ENCODE measurements around the gene RSAD2. TPM values are rescaled to one million over a fixed set of nuclear protein-coding genes. Genes with fewer than 3 reads are reported as not detected.
A peak's percentile ranks its signal among the peaks of the same experiment; 100 is the strongest.

RSAD2 gene
- total and polyA plus RNA-seq, 9 of the 15 experiments (the other 6 are each of a cell fraction or from before 2014, with no cell fraction given) = 0.15 to 1.4 (median 0.28) TPM

- TF ChIP-seq, protein P1, sequence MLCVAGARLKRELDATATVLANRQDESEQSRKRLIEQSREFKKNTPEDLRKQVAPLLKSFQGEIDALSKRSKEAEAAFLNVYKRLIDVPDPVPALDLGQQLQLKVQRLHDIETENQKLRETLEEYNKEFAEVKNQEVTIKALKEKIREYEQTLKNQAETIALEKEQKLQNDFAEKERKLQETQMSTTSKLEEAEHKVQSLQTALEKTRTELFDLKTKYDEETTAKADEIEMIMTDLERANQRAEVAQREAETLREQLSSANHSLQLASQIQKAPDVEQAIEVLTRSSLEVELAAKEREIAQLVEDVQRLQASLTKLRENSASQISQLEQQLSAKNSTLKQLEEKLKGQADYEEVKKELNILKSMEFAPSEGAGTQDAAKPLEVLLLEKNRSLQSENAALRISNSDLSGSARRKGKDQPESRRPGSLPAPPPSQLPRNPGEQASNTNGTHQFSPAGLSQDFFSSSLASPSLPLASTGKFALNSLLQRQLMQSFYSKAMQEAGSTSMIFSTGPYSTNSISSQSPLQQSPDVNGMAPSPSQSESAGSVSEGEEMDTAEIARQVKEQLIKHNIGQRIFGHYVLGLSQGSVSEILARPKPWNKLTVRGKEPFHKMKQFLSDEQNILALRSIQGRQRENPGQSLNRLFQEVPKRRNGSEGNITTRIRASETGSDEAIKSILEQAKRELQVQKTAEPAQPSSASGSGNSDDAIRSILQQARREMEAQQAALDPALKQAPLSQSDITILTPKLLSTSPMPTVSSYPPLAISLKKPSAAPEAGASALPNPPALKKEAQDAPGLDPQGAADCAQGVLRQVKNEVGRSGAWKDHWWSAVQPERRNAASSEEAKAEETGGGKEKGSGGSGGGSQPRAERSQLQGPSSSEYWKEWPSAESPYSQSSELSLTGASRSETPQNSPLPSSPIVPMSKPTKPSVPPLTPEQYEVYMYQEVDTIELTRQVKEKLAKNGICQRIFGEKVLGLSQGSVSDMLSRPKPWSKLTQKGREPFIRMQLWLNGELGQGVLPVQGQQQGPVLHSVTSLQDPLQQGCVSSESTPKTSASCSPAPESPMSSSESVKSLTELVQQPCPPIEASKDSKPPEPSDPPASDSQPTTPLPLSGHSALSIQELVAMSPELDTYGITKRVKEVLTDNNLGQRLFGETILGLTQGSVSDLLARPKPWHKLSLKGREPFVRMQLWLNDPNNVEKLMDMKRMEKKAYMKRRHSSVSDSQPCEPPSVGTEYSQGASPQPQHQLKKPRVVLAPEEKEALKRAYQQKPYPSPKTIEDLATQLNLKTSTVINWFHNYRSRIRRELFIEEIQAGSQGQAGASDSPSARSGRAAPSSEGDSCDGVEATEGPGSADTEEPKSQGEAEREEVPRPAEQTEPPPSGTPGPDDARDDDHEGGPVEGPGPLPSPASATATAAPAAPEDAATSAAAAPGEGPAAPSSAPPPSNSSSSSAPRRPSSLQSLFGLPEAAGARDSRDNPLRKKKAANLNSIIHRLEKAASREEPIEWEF (CRISPR knock-in tag; IDR thresholded peaks at IDR 0.05) = peak; percentile 95
- TF ChIP-seq TAL1 (IDR thresholded peaks at IDR 0.05) (peak; percentile 100), HBP1 (CRISPR knock-in tag; IDR thresholded peaks at IDR 0.05) (peak; percentile 87; the same call in 1 of the 2 replicates), ZNF445 (CRISPR knock-in tag; IDR thresholded peaks at IDR 0.05; ENCODE audit: low read depth) (no peak), CBFA2T2 (conservative IDR thresholded peaks at IDR 0.05) (peak; percentile 100), MEF2A (IDR thresholded peaks at IDR 0.05; ENCODE audit: control insufficient read depth, low read depth, low read length) (no peak; the same call in 1 of the 2 replicates), RAD51 (IDR thresholded peaks at IDR 0.05; ENCODE audit: borderline replicate concordance, low read depth) (peak; percentile 45; the same call in 1 of the 2 replicates), MAZ (CRISPR knock-in tag; conservative IDR thresholded peaks at IDR 0.05 in 1 of 2, IDR thresholded peaks at IDR 0.05 in 1 of 2) (peak in 1 of 2 experiments; percentile 92; a peak in 3 of 4 replicates), POLR2H (tag; IDR thresholded peaks at IDR 0.05; ENCODE audit: low read depth) (no peak), CEBPZ (IDR thresholded peaks at IDR 0.05; ENCODE audit: borderline replicate concordance, low read depth, low read length) (no peak)
- TF ChIP-seq, protein P2, sequence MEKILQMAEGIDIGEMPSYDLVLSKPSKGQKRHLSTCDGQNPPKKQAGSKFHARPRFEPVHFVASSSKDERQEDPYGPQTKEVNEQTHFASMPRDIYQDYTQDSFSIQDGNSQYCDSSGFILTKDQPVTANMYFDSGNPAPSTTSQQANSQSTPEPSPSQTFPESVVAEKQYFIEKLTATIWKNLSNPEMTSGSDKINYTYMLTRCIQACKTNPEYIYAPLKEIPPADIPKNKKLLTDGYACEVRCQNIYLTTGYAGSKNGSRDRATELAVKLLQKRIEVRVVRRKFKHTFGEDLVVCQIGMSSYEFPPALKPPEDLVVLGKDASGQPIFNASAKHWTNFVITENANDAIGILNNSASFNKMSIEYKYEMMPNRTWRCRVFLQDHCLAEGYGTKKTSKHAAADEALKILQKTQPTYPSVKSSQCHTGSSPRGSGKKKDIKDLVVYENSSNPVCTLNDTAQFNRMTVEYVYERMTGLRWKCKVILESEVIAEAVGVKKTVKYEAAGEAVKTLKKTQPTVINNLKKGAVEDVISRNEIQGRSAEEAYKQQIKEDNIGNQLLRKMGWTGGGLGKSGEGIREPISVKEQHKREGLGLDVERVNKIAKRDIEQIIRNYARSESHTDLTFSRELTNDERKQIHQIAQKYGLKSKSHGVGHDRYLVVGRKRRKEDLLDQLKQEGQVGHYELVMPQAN (IDR thresholded peaks at IDR 0.05; ENCODE audit: borderline replicate concordance) = no peak
- TF ChIP-seq, protein P3, sequence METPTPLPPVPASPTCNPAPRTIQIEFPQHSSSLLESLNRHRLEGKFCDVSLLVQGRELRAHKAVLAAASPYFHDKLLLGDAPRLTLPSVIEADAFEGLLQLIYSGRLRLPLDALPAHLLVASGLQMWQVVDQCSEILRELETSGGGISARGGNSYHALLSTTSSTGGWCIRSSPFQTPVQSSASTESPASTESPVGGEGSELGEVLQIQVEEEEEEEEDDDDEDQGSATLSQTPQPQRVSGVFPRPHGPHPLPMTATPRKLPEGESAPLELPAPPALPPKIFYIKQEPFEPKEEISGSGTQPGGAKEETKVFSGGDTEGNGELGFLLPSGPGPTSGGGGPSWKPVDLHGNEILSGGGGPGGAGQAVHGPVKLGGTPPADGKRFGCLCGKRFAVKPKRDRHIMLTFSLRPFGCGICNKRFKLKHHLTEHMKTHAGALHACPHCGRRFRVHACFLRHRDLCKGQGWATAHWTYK (CRISPR knock-in tag; IDR thresholded peaks at IDR 0.05) = peak; percentile 93; the same call in 1 of the 2 replicates
These were observed 16.4 kb downstream of the RSAD2 start (continued) for GRCh38 chr2:6893876-6894482.
